MG63 (cell line): ENCODE measurements around the gene EGR1. TPM values are rescaled to one million over a fixed set of nuclear protein-coding genes. Genes with fewer than 3 reads are reported as not detected.

Experiments used
- DNase-seq: peaks from one replicate; pipeline ENCODE4 v3.0.0-alpha.2; 2020
- H3K27me3 ChIP-seq: fragments of 250-450 bp; sonication (Bioruptor Pico); 2 replicates; pipeline ENCODE4 v1.5.1; 2020; ENCODE audit warnings: mild to moderate bottlenecking, moderate library complexity
- H3K36me3 ChIP-seq: fragments of 250-450 bp; sonication (Bioruptor Pico); 2 replicates; pipeline ENCODE4 v1.5.1; 2020; ENCODE audit warnings: mild to moderate bottlenecking, moderate library complexity
- H3K4me3 ChIP-seq: fragments of 250-450 bp; sonication (Bioruptor Pico); 2 replicates; pipeline ENCODE4 v1.5.1; 2020; ENCODE audit warnings: mild to moderate bottlenecking, moderate library complexity
- H3K9me3 ChIP-seq: fragments of 250-450 bp; sonication (Bioruptor Pico); 2 replicates; pipeline ENCODE4 v1.5.1; 2020; ENCODE audit warnings: mild to moderate bottlenecking, moderate library complexity
- total RNA-seq: library from RNA; depleted of rRNA; stranded (reverse); fragments of >200 nt; shearing (Covaris generic); gene quantifications from 2 replicates; pipeline ENCODE4 v1.2.3, GENCODE V29; 2014; ENCODE audit warnings: low replicate concordance; rRNA removed

The EGR1 gene
- 1.2 TPM in 1 of 2 replicates, not detected in the other for total RNA-seq

GRCh38 chr5:138465261-138466124 is at the start of gene EGR1:
Gene EGR1 (plus strand): TSS chr5:138465479. CDS start chr5:138465762, 283 bp downstream.
- peak; percentile 94 for DNase-seq
- Histone ChIP-seq H3K36me3 (peaks cover 26% of the 10 kb centered on the region), H3K27me3 (no peaks in the 10 kb centered on the region), H3K9me3 (no peaks in the 10 kb centered on the region; the same call in 1 of the 2 replicates), H3K4me3 (peak within 1 kb of the TSS; percentile 95)

- Histone ChIP-seq H3K4me3 (no peak overlapping the region), H3K27me3 (no peaks in the 10 kb centered on the region), H3K9me3 (no peaks in the 10 kb centered on the region), H3K36me3 (peaks cover 81% of the 10 kb centered on the region)
- DNase-seq, result no peak
These were observed 46.8 kb upstream of the EGR1 start for GRCh38 chr5:138418444-138418843.

GRCh38 chr5:138425079-138425478 is 40.2 kb upstream of the EGR1 start:
- no peaks in the 10 kb centered on the region for H3K27me3 ChIP-seq
- H3K4me3 ChIP-seq, result no peak overlapping the region
- peaks cover 88% of the 10 kb centered on the region for H3K36me3 ChIP-seq
- no peak for DNase-seq
- H3K9me3 ChIP-seq, result no peaks in the 10 kb centered on the region

- H3K27me3 ChIP-seq, result no peaks in the 10 kb centered on the region
- peaks cover 54% of the 10 kb centered on the region for H3K36me3 ChIP-seq
- H3K9me3 ChIP-seq, result no peaks in the 10 kb centered on the region
- DNase-seq, result no peak
- H3K4me3 ChIP-seq, result no peak overlapping the region
These were observed 29.3 kb upstream of the EGR1 start for GRCh38 chr5:138435943-138436342.

- no peaks in the 10 kb centered on the region for H3K27me3 ChIP-seq
- peaks cover 38% of the 10 kb centered on the region for H3K36me3 ChIP-seq
- peak overlapping the region; percentile 23 for H3K4me3 ChIP-seq
- DNase-seq, result no peak
- no peaks in the 10 kb centered on the region for H3K9me3 ChIP-seq
These were observed 27.1 kb upstream of the EGR1 start for GRCh38 chr5:138438003-138438723.

GRCh38 chr5:138438724-138439476 is 26.4 kb upstream of the EGR1 start, which contains the start of gene REEP2:
Gene REEP2 (plus strand): TSS chr5:138439057. CDS start chr5:138439209, 152 bp downstream.
- Histone ChIP-seq H3K27me3 (no peaks in the 10 kb centered on the region), H3K36me3 (peaks cover 30% of the 10 kb centered on the region), H3K9me3 (no peaks in the 10 kb centered on the region), H3K4me3 (peak within 1 kb of the TSS; percentile 46)
- DNase-seq, result peak; percentile 72

- H3K9me3 ChIP-seq, result no peaks in the 10 kb centered on the region
- peaks cover 23% of the 10 kb centered on the region for H3K36me3 ChIP-seq
- no peak for DNase-seq
- H3K27me3 ChIP-seq, result no peaks in the 10 kb centered on the region
- H3K4me3 ChIP-seq, result peak overlapping the region; percentile 46
These were observed 25.7 kb upstream of the EGR1 start for GRCh38 chr5:138439477-138440158.

- no peaks in the 10 kb centered on the region for H3K9me3 ChIP-seq
- H3K4me3 ChIP-seq, result no peak overlapping the region
- H3K27me3 ChIP-seq, result no peaks in the 10 kb centered on the region
- peaks cover 15% of the 10 kb centered on the region for H3K36me3 ChIP-seq
- DNase-seq, result no peak
These were observed 24.9 kb upstream of the EGR1 start for GRCh38 chr5:138440159-138441073.

- Histone ChIP-seq H3K4me3 (no peak overlapping the region), H3K27me3 (no peaks in the 10 kb centered on the region), H3K9me3 (no peaks in the 10 kb centered on the region), H3K36me3 (peaks cover 7% of the 10 kb centered on the region)
- DNase-seq, result no peak
These were observed 24.1 kb upstream of the EGR1 start for GRCh38 chr5:138441221-138441620.

GRCh38 chr5:138444078-138444773 is 21.1 kb upstream of the EGR1 start:
- no peak for DNase-seq
- Histone ChIP-seq H3K4me3 (no peak overlapping the region), H3K36me3 (no peaks in the 10 kb centered on the region), H3K27me3 (no peaks in the 10 kb centered on the region), H3K9me3 (no peaks in the 10 kb centered on the region)

GRCh38 chr5:138444774-138445546 is 20.3 kb upstream of the EGR1 start:
- no peaks in the 10 kb centered on the region for H3K9me3 ChIP-seq
- H3K4me3 ChIP-seq, result no peak overlapping the region
- no peaks in the 10 kb centered on the region for H3K27me3 ChIP-seq
- no peak for DNase-seq
- H3K36me3 ChIP-seq, result no peaks in the 10 kb centered on the region

GRCh38 chr5:138445547-138446271 is 19.6 kb upstream of the EGR1 start:
- Histone ChIP-seq H3K27me3 (no peaks in the 10 kb centered on the region), H3K9me3 (no peaks in the 10 kb centered on the region), H3K4me3 (no peak overlapping the region), H3K36me3 (no peaks in the 10 kb centered on the region)
- no peak for DNase-seq

- H3K27me3 ChIP-seq, result no peaks in the 10 kb centered on the region
- H3K9me3 ChIP-seq, result no peaks in the 10 kb centered on the region
- no peak for DNase-seq
These were observed 17.2 kb upstream of the EGR1 start for GRCh38 chr5:138448070-138448469.

More at GRCh38 chr5:138448070-138448469, 17.2 kb upstream of the EGR1 start:
- Histone ChIP-seq H3K36me3 (no peaks in the 10 kb centered on the region), H3K4me3 (no peak overlapping the region)
